GM12891 (cell line): ENCODE measurements around the gene SLC17A5.
"Not testable (repeated sequence)": the region's sequence is repeated elsewhere in the genome, so short reads cannot be mapped to it uniquely, and the experiment has no call there.

Experiments
- DNase-seq: peaks from one replicate; pipeline ENCODE4 v3.0.0; 2011; ENCODE audit warnings: low spot score; ENCODE audit not compliant: insufficient read length
- FAIRE-seq: peaks from 2 replicates; lab custom pipeline; 2011; peaks lifted over from hg19 to GRCh38; lab: Jason Lieb, UNC
- PAX5 ChIP-seq: IDR thresholded peaks from 2 replicates; pipeline ENCODE4 v1.6.1; 2011; ENCODE audit warnings: low read length, moderate library complexity, mild to moderate bottlenecking; ENCODE audit not compliant: insufficient read depth, severe bottlenecking
- POLR2A ChIP-seq: IDR thresholded peaks from 2 replicates; pipeline ENCODE4 v1.6.1; 2011; ENCODE audit warnings: low read depth, low read length, control low read depth
- POLR2AphosphoS5 ChIP-seq: IDR thresholded peaks from 2 replicates; pipeline ENCODE4 v1.6.1; 2011; ENCODE audit warnings: low read depth, low read length, control low read depth
- POU2F2 ChIP-seq: IDR thresholded peaks from 2 replicates; pipeline ENCODE4 v1.6.1; 2011; ENCODE audit warnings: low read depth, mild to moderate bottlenecking, control low read depth, low read length, moderate library complexity
- SPI1 ChIP-seq: IDR thresholded peaks from 2 replicates; pipeline ENCODE4 v1.6.1; 2011; ENCODE audit warnings: low read depth, low read length, control low read depth
- TAF1 ChIP-seq: IDR thresholded peaks from 2 replicates; pipeline ENCODE4 v1.6.1; 2011; ENCODE audit warnings: low read depth, low read length, control low read depth

The SLC17A5 gene

GRCh38 chr6:73569121-73569520, 84.7 kb downstream of the SLC17A5 start:
- no peak for TF ChIP-seq TAF1
- TF ChIP-seq SPI1, result no peak
- no peak for TF ChIP-seq POU2F2
- no peak for TF ChIP-seq POLR2AphosphoS5
- no peak for TF ChIP-seq POLR2A
- no peak for TF ChIP-seq PAX5
- no peak for FAIRE-seq
- no peak for DNase-seq

- no peak for TF ChIP-seq PAX5
- no peak for TF ChIP-seq TAF1
- no peak for TF ChIP-seq POU2F2
- no peak for TF ChIP-seq POLR2A
- no peak for TF ChIP-seq SPI1
- TF ChIP-seq POLR2AphosphoS5, result no peak
- FAIRE-seq (no peak), DNase-seq (no peak)
Measured at GRCh38 chr6:73566954-73567591, 86.7 kb downstream of the SLC17A5 start.

GRCh38 chr6:73566486-73566871, 87.3 kb downstream of the SLC17A5 start:
- not testable (repeated sequence) for FAIRE-seq

GRCh38 chr6:73565767-73566485, 87.9 kb downstream of the SLC17A5 start:
- TF ChIP-seq POU2F2 (no peak), PAX5 (no peak), SPI1 (no peak), POLR2AphosphoS5 (no peak), TAF1 (no peak)
- FAIRE-seq, result no peak

More at GRCh38 chr6:73566486-73566871, 87.3 kb downstream of the SLC17A5 start:
- DNase-seq, result not testable (repeated sequence)

GRCh38 chr6:73564578-73565345, 89.0 kb downstream of the SLC17A5 start:
- no peak for FAIRE-seq
- TF ChIP-seq POU2F2 (no peak), TAF1 (no peak), POLR2AphosphoS5 (no peak), SPI1 (no peak), PAX5 (no peak), POLR2A (no peak)
- no peak for DNase-seq

More at GRCh38 chr6:73565767-73566485, 87.9 kb downstream of the SLC17A5 start:
- no peak for DNase-seq

GRCh38 chr6:73562558-73562957, 91.2 kb downstream of the SLC17A5 start:
- TF ChIP-seq TAF1, result no peak
- TF ChIP-seq PAX5, result no peak
- no peak for TF ChIP-seq POU2F2
- TF ChIP-seq POLR2AphosphoS5, result no peak
- TF ChIP-seq POLR2A, result no peak
- TF ChIP-seq SPI1, result no peak
- FAIRE-seq (no peak), DNase-seq (no peak)

GRCh38 chr6:73560853-73561407, 92.9 kb downstream of the SLC17A5 start:
- no peak for TF ChIP-seq PAX5
- TF ChIP-seq POLR2A, result no peak
- peak; percentile 90 for TF ChIP-seq SPI1
- TF ChIP-seq POLR2AphosphoS5, result no peak
- no peak for TF ChIP-seq TAF1
- no peak for FAIRE-seq
- DNase-seq, result no peak

- FAIRE-seq (no peak), DNase-seq (no peak)
- TF ChIP-seq SPI1 (no peak), POLR2A (no peak), PAX5 (no peak), POLR2AphosphoS5 (no peak), TAF1 (no peak), POU2F2 (no peak)
Measured at GRCh38 chr6:73560182-73560732, 93.5 kb downstream of the SLC17A5 start.

- DNase-seq, FAIRE-seq: not testable (repeated sequence)
Measured at GRCh38 chr6:73559399-73559794, 94.4 kb downstream of the SLC17A5 start.
